GM21737 (cell line): ENCODE results near the gene ZNF710.
A peak's percentile ranks its signal among the peaks of the same experiment; 100 is the strongest.

ENCODE experiments used
- ATAC-seq: cut with Tn5 transposase; IDR thresholded peaks from one replicate; pipeline ENCODE4 v1.9.1; 2021; ENCODE audit warnings: mild to moderate bottlenecking, moderate library complexity; ENCODE audit not compliant: unreplicated experiment

Gene ZNF710

GRCh38 chr15:90016721-90017120, 15.6 kb downstream of the ZNF710 start:
- ATAC-seq, result no peak

- no peak for ATAC-seq
Observed at GRCh38 chr15:90018216-90018831, 17.2 kb downstream of the ZNF710 start.

DNA sequence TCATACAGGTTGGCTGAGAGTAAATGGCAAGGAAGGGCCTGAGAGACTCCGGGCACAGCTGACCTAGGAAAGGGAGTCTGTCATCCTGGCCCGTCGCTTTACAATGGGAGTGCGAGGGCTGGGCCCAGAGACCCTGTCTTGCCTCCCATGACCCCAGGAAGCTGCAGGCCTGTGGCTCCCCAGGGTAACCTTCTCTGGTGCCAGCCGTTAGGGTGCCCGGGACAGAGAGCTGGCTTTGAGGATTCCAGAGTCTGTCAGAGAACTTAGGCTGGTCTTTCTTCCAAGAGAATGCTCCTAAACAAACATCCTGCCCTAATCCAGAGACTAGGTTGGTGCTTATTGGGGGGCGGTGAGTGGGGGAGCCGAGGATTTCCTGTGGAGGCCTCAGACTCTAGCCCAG, 18.5 kb downstream of the ZNF710 start:
- no peak for ATAC-seq

DNA sequence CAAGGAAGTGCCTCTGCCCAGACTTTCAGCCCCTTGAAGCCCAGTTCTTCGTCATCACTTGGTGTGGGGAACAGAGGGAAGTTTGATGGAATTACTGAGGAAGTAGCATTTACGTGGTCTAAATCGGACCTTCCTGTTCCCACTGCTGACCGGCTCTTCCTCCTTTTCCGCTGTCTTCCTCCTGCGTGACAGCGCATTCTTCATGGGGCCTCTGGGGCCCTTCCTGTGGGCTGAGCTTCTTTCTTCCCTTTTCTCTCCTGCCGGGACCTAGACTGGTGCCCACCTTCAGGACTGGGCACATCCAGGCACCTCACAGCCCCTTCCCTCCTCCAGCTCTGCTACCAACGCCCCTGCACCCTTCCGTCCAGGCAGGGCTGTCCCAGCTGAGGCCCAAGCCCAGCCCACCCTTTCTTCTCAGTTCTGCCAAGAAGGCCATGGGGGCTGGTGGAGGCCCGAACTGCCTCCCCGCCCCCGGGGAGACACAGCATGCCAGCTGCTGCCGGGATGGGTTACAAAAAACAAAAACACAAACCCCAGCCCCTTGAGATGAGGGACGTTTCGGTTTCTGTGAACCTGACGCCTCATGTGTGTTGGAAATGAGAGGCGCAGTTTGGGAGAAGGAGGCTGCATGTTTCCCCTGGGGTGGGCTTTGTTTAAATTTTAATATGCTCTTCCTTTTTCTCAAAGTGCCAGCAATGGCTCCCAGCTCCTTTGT, 19.1 kb downstream of the ZNF710 start:
- ATAC-seq, result no peak

GRCh38 chr15:90020936-90021507, 19.9 kb downstream of the ZNF710 start:
- no peak for ATAC-seq

- no peak for ATAC-seq
Observed at GRCh38 chr15:90022345-90022744, 21.2 kb downstream of the ZNF710 start.

DNA sequence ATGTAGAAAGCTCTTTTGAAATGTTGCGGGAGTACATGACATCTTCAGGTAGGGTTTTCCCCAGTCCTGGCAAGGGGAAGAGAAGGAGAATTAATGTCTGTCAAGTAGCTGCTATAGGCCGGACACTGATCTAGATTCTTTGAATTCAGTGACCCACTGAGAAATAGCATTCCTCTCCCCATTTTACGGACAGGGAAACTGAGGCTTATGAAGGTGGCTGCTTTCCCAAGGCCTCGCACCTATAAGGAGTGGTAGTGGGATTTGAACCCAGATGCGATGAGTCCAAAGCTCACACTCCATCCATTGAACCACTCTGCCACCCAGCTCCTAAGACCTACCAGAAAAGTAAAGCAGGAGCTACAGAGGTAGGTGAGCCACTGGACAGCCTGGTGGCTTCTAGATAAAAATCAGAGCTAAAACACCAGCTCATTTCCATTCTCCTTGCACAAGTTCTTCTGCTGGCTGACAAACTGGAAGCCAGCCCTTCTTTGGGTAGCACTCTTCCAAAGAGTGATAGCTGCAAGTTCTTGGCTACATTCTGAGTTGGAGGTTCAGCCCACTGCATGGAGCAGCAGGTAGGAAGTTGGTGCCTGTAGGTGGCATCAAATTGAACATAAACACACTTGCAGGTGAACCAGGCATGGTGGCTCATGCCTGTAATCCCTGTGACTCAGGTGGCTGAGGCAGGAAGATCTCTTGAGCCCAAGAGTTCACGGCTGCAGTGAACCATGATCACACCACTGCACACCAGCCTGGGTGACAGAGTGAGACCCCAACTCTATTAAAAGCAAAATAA, 22.0 kb downstream of the ZNF710 start:
- no peak for ATAC-seq

- no peak for ATAC-seq
Observed at GRCh38 chr15:90024406-90024805, 23.3 kb downstream of the ZNF710 start.

DNA sequence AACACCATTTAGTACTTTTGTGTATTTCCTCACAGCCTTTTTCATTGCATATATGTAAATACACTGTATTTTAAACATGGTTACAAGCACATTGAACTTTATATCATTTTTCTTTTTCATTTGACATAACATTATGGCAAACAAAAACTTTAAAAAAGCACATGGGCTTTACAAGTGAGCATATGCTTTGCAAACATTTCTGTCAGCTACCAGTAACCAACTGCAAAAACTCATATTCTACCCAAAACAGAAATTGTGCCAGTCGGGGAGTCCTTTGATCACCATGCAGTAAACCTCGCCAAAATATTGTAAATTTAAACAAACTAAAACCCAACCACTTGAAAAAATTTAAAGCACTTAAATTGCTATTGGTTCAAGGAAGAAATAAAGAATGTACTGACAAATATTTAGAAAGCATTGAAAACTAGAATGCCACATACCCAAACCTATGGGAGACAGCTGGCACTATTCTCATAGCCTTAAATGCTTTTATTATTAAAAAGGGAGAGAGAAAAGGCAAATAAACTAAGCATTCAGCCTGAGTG, 24.4 kb downstream of the ZNF710 start:
- ATAC-seq, result no peak

DNA sequence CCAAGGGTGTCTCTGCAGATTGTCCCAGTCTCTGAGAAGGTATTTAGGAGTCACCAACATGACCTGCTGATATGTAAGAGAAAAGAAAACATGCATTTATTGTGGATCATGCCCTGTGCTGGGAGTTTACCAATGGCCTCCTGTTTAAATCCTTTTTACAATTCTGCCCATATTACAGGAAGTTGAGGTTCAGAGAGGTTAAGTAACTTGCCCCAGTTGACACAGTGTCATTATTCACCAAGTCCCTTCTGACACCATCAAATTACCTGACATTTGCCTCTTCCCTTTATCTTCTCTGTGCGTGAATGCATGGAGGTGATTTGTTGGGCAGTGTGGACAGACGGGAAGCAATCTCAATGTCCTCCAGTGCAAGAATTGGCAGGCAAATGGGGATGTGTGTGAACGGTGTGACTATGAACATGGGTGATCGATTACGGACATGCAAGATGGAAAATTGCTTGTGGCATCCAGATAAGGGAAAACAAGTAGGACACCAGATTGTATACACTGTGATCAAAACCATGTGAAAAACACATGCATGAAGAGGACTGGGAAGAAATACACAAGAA, 27.3 kb downstream of the ZNF710 start:
- no peak for ATAC-seq

DNA sequence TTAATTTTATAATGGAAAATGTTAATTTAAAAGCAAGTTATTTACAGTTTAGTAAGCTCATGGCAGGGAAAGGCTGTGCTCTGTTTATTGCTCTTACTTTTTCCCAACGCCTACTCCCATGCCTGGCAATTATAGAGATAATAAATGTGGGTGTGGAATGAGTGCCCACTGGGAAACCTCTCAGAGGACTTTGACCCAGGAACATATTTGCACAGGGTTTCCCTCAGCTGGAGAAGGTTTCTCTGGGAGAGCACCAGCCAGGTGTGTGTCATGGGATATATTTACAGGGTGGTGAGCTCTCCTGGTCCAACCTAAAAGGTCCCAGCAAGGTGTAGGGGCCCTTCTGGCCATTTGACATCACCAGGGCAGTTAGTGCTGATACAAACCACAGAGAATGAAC, 27.9 kb downstream of the ZNF710 start:
- ATAC-seq, result no peak

DNA sequence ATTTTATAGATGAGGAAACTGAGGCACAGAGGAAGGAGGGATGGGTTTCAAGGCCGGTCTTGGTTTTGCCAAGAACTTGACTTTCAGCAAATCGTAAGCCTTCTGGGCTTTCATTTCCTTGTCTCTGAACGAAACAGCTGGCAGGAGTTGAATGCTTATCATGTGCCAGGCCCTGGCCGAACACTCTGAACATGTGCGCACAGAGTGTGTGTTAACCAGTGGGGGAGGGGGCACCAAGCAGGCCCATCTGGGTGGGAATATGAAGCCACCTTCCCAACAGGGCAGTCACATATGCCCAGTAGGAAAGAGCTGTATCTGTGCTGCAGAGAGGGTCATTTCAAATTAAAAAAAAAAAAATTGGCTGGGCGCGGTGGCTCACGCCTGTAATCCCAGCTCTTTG, 29.3 kb downstream of the ZNF710 start:
- no peak for ATAC-seq

DNA sequence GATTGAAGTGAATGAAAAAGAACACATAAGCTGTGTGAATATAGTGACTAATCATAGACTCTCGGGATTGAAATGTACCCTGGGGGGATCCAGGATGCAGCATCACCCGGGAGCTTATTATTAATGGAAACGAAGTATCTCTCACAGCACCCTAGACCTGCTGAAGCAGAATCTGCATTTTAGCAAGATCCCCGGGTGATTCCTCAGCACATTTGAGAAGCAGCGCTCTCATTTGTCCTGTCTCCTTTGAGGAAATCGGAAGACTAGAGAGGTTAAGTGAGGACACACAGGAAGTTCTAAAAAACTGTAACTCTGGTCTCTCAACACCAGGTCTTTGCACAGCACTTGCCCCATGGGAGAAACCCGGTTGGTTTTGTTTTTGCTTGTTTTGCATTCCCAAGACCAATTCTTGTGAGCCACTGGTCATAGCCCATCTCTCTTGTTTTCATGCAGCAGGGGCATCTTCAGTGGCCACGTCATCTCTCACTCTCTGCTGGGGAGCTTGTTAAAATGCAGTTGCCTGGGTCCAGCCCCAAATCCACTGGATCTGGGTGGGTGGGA, 30.2 kb downstream of the ZNF710 start:
- ATAC-seq, result peak; percentile 84

DNA sequence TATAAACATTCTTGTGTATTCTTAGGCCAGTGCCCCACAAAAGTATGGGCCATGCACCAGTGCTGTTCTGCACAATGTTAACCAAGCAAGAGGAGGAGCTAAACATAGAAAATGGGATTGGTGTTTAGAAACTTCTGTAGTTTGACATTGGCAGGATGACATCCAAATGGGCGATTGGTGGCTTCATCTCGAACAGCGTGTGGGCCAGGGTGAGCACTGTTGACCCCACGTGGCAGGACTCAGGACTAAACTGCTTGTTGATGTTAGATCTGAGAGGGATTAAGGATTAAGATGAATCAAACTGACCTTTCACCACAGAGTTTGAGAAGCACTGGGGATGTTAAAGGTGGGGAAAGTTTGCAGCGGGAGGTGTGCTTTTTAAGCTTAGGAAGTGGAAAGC, 31.9 kb downstream of the ZNF710 start:
- no peak for ATAC-seq

DNA sequence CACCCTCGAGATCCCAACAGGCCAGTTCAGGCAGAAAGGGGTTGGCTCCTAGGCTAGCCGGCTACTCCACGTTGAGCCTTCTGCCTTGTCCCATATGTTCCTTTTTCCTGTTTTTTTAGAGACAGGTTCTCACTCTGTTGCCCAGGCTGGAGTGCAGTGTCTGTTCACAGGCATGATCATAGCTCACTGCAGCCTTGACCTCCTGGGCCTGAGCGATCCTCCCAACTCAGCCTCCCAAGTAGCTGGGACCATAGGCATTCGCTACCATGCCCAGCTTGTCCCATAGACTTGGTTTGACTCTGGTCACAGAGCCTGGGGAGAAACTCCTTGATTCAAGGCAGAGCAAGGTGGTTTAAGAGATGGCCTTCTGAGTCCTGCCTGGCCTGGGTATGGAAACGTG, 32.3 kb downstream of the ZNF710 start:
- ATAC-seq, result no peak

DNA sequence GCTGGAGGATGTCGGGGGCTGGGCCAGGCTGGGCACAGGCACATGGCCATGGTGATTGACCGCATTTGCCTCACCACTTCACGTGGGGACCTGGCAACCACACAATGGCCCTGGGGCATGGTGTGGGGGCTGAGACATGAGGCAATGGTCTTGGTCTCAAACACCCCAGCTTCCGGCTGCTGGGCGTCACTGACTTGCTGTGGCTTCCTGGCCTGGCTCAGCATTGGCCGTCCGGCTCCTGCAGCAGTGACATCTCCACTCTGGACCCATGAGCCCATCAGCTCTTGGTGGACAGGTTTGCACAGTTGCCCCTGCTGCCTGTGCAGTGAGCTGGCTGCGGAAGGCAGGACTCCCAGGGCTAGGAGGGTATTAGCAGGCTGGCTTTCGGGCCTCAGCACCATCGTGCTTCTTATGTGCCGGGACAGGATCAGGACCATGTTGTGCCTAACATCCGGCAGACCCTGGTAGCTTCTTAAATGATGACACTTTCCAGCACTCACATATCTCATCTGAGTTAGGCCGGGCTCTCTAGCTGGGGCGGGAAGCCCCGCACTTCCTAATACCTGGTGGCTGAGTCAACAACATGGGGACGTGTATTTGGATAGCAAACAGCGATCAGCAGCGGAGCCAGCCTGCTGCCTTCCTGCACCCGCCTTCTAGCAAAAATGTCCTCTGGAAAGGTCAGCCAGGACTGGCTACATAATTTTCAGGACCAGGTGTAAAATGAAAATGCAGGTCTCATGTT, 34.1 kb downstream of the ZNF710 start:
- ATAC-seq, result no peak

DNA sequence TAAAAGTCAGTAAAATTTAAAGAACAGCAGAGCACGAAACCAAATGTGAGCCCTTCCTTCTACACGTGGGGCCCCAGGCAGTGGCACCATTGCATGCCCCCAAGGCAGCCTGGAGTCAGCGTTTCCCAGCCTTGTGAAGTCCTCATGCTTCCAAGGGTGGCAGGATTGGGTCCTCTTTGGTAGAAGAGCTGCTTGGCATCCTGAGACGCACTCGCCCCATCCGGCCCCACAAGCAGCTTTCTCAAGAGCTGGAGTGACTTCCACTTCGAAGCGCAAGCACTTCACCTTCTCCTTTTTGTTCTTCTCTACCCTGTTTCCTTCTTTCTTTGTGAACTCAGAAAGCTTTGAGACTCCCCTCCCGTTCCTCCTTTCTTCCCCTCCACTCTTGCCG, 34.7 kb downstream of the ZNF710 start:
- ATAC-seq, result no peak

DNA sequence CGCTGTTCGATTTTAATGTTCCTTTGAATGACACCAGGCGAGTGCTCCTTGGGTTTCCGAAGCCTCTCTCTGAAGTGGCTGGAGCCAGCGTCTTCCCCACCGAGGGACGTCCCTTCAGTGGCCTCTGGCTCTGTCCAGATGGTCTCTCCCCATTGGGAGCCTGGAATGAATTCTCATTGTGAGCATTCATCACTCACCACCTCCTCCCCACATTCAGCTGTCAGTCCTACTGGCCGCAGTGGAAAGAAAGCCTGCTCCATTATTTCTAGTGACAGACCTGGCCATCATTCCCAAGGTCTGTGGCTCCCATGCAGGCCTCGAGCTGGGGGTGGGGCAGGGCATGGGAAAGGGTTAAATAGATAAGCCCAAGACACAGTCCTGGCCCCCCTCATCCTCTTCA, 35.2 kb downstream of the ZNF710 start:
- no peak for ATAC-seq

DNA sequence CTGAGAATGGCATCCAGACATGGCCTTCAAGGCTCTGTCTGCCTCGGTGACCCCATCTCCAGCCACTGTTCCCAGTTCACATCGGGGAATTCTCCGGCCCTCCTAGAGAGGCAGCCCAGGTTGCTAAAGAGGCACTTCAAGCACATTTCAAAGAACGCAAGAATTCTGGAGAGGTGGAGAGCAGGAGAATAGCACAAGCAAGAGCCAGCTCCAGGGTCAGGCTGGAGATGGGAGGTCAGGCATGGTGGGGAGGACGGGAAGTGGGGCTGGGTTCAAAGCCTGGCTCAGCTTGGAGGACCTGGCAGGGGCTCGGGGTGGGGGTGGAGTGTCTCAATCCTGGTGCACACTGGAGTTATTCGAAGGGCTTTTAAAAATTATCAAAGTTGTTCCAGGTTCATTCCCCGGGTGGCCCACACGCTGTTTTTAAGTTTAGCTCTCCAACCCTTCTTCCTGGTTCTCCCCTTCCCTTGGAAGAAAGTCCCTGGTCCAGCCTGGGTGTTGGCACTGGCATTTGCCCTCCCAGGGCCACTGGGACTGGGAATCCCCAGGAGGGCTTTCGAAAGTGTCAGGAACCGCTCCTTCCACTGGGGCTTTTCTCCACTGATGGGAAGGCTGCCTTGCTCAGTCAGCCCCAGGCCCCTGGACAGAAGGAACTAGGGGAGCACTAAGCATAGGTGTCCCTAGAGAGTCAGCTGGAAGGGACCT, 35.8 kb downstream of the ZNF710 start:
- ATAC-seq, result no peak

GRCh38 chr15:90037511-90037860, 36.4 kb downstream of the ZNF710 start:
- ATAC-seq, result no peak
